Kidney (tissue), 14 donors: ENCODE data around the gene KCNK1. TPM values are rescaled to one million over a fixed set of nuclear protein-coding genes. Genes with fewer than 3 reads are reported as not detected.

Experiments
- DNase-seq, 5 donors: peaks; one replicate each; pipeline ENCODE4 v3.0.0-alpha.2; 2013 to 2020
- FAIRE-seq: peaks from 2 replicates; lab custom pipeline; 2012; peaks lifted over from hg19 to GRCh38; lab: Jason Lieb, UNC
- H3K27ac ChIP-seq, 2 donors: one replicate each; pipeline ENCODE4 v1.7.0; 2013; ENCODE audit warnings: low read depth in 2 of 2, low read length in 2 of 2, inconsistent platforms in 1 of 2
- H3K27me3 ChIP-seq: one replicate; pipeline ENCODE4 v1.7.1; 2013; ENCODE audit warnings: low read length, inconsistent platforms; ENCODE audit not compliant: control insufficient read depth, insufficient read depth
- H3K36me3 ChIP-seq, 3 donors: one replicate each; pipeline versions ENCODE4 v1.7.0 to v1.7.1; 2013; ENCODE audit warnings: low read length in 3 of 3, control low read depth in 1 of 3, inconsistent platforms in 1 of 3; ENCODE audit not compliant: insufficient read depth in 3 of 3, control insufficient read depth in 2 of 3
- H3K4me1 ChIP-seq, 3 donors: one replicate each; pipeline versions ENCODE4 v1.7.0 to v1.7.1; 2013; ENCODE audit warnings: low read length in 3 of 3, inconsistent platforms in 1 of 3, low read depth in 1 of 3; ENCODE audit not compliant: control insufficient read depth in 2 of 3, insufficient read depth in 2 of 3
- H3K4me3 ChIP-seq, 3 donors: one replicate each; pipeline versions ENCODE4 v1.7.0 to v1.8.1; 2013; ENCODE audit warnings: low read length in 3 of 3, control low read depth in 1 of 3, inconsistent platforms in 1 of 3
- H3K9ac ChIP-seq, 3 donors: one replicate each; pipeline versions ENCODE4 v1.7.0 to v1.7.1; 2013; ENCODE audit warnings: low read length in 3 of 3, control low read depth in 1 of 3, inconsistent platforms in 1 of 3
- H3K9me3 ChIP-seq, 3 donors: one replicate each; pipeline versions ENCODE4 v1.7.0 to v1.7.1; 2013; ENCODE audit warnings: low read length in 3 of 3, control low read depth in 1 of 3, inconsistent platforms in 1 of 3; ENCODE audit not compliant: control insufficient read depth in 2 of 3, insufficient read depth in 1 of 3
- CTCF ChIP-seq: IDR thresholded peaks from 3 replicates; pipeline ENCODE4 v1.5.1; 2012; ENCODE audit warnings: mild to moderate bottlenecking, moderate library complexity, borderline replicate concordance; ENCODE audit not compliant: insufficient read depth; ENCODE audit errors: extremely low read depth
- intact Hi-C: fragments of 100-400 bp; cut with DNase I; formaldehyde crosslinking; loops from one replicate; pipeline ENCODE4 v1.11.1; 2022
- polyA plus RNA-seq: library from polyadenylated mRNA; stranded (reverse); fragments of 350-450 nt; fragmentation: Illumina TruSeq; extraction: RNeasy Lipid Tissue Mini Kit (QIAGEN cat#74804); gene quantifications from one replicate; pipeline ENCODE4 v1.2.3, GENCODE V29; 2014; ENCODE audit warnings: low read depth, low replicate concordance; ENCODE audit not compliant: insufficient read depth
- total RNA-seq: library from RNA; stranded (reverse); fragmentation: NEBNext Ultra II Directional; extraction: Animal tissue kit (Norgen Biotek cat#: 25700); gene quantifications from one replicate; pipeline ENCODE4 v1.2.1, GENCODE V29; 2021
- donor health status: control.
- donor health status: control.
- donor health status: control.
- donor health status: control.
- donor health status: control.
- donor health status: DM: yes; HTN: yes; CAD: no.
- donor health status: Normal renal cell carcinoma (clear cell type).

Gene KCNK1
- total and polyA plus RNA-seq, 2 donors from 2014 or later, result 10.0 to 10.7 TPM

GRCh38 chr1:233631810-233632405 lies 18.0 kb downstream of the KCNK1 start:
- Histone ChIP-seq H3K36me3 (no peaks in the 10 kb centered on the region), H3K9ac (no peak overlapping the region), H3K4me3 (peak overlapping the region in 1 of 3 donors; percentile 12), H3K27me3 (no peaks in the 10 kb centered on the region), H3K4me1 (peaks cover 0 to 15% (median 12%) of the 10 kb centered on the region in 3 donors), H3K9me3 (no peaks in the 10 kb centered on the region), H3K27ac (peak overlapping the region; percentile 2 to 5)
- TF ChIP-seq CTCF, result no peak
- intact Hi-C loops, result no loop called here
- DNase-seq (peak in 2 of 5 donors; percentile 73 to 74), FAIRE-seq (peak; percentile 57)

GRCh38 chr1:233632436-233632835 lies 18.5 kb downstream of the KCNK1 start:
- Histone ChIP-seq H3K27ac (peak overlapping the region; percentile 2 to 10), H3K9ac (no peak overlapping the region), H3K4me1 (peaks cover 0 to 15% (median 12%) of the 10 kb centered on the region in 3 donors), H3K27me3 (no peaks in the 10 kb centered on the region), H3K4me3 (no peak overlapping the region), H3K36me3 (no peaks in the 10 kb centered on the region), H3K9me3 (no peaks in the 10 kb centered on the region)
- no peak for FAIRE-seq
- no peak for TF ChIP-seq CTCF
- intact Hi-C loops, result no loop called here
- no peak for DNase-seq

- no peak overlapping the region for H3K4me3 ChIP-seq
- no peak for FAIRE-seq
- H3K4me1 ChIP-seq, result peaks cover 0 to 15% (median 12%) of the 10 kb centered on the region in 3 donors
- H3K9ac ChIP-seq, result no peak overlapping the region
- H3K27me3 ChIP-seq, result no peaks in the 10 kb centered on the region
- DNase-seq, result peak in 3 of 5 donors; percentile 39 to 75 (median 53)
- no peaks in the 10 kb centered on the region for H3K36me3 ChIP-seq
- H3K9me3 ChIP-seq, result no peaks in the 10 kb centered on the region
- H3K27ac ChIP-seq, result no peak overlapping the region
- intact Hi-C loops, result no loop called here
- TF ChIP-seq CTCF, result no peak
These were observed 22.0 kb downstream of the KCNK1 start for GRCh38 chr1:233635765-233636502.
